Activated CD4-positive, alpha-beta T cell treated with anti-CD3 and anti-CD28 coated beads for 24 hours (primary cell): Measurements from ENCODE around the gene PODNL1.
A peak's percentile ranks its signal among the peaks of the same experiment; 100 is the strongest.

ENCODE experiments used
- DNase-seq, 2 donors: peaks; one replicate each; pipeline ENCODE4 v3.0.0-alpha.2; 2020; ENCODE audit warnings: low read depth in 2 of 2

Gene PODNL1

DNA sequence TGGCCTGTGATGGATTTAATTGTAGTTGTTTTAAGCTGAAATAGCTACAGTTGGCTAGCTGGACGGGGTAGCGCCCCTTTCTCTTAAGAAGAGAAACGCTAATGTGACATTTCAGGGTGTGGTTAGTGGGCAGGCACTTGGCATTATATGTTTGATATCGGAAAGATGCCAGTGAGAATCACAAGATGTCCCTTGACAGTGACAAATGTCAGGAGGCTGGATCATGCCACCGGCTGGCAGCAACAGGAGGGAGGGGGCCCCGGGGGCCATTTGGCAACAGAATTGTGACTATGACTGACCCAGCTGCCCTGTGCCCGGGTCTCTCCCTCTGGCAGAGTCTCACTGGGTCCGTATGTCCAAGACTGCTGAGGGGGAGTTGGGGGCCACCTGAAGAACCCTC is 18.8 kb upstream of the PODNL1 start:
- no peak for DNase-seq

GRCh38 chr19:13956365-13956744 is 18.1 kb upstream of the PODNL1 start:
- no peak for DNase-seq

DNA sequence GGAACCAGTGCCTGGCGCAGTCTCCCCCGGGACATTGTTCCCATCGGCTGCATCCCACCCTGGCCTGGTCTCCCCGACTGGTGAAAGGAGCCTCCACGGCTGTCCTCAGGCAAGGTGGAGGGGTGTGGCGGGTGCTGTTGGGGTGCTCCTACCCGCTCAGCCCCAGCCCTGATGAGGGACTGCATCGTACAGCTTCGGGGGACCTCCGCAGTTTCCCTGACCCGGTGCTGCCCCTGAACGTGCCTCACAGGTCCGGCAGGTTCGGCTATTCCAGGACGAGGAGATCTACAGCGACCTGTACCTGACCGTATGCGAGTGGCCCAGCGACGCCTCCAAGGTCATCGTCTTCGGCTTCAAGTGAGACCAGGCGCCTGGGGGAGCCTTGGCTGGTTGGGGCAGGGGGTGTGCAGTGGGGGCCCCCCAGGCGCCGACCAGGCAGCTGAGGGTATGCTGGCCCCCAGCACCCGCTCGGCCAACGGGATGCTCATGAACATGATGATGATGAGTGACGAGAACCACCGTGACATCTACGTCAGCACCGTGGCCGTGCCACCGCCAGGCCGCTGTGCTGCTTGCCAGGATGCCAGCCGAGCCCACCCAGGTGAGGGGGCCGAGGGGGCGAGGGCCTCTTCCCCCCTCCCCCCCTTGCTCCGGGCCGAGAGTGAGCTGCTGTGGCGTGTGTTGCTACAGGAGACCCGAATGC is 17.6 kb upstream of the PODNL1 start:
- DNase-seq = no peak

DNA sequence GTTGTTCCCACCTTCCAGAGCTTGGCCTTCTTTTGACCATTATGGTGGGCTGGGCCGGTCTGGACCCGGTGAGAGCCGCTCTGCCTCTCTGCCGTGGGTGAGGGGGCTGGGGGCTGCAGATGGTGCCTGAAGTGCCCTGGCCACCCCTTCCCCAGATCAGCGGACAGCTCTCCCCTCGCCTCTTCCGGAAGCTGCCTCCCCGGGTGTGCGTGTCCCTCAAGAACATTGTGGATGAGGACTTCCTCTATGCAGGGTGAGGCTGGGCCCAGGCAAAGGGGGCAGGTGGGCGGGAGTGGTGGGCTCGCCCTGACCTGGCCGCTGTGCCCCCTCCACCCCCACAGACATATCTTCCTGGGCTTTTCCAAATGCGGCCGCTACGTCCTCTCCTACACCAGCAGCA is 16.0 kb upstream of the PODNL1 start:
- DNase-seq = no peak

DNA sequence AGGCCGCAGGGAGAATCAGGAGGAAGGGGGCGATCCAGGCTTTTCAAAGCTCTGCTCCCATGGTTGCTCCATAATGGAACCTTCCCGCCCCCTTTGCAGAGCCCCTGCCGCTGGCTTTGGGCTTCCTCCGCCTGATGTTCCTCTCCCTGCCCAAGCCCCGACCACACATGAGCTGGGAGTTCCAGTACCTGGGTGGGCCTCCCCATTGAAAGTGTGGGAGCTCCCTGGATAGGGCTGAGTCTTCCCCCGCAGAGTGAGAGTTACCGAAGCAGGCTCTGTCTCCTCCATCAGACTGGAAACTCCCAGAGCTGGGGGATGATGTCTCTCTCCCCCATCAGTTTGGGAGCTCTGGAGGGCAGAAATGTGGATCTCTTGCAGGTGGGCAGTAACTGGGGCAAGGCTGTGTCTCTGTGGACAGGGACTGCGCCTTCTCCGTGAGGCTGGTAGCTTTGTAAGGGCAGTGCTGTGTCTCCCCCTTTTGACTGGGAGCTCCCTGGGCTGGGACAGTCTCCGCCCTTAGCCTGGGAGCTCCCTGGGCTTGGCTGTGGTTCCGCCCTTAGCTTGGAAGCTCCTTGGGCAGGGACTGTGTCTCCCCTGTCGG is 14.8 kb upstream of the PODNL1 start:
- DNase-seq = no peak

- DNase-seq = peak; percentile 96 to 98
Measured at GRCh38 chr19:13952154-13952930, 14.1 kb upstream of the PODNL1 start, which contains the start of gene DCAF15. DCAF15 (plus strand) TSS chr19:13952509; CDS start chr19:13952513, 4 bp downstream.

- no peak for DNase-seq
Measured at GRCh38 chr19:13951799-13952153, 13.6 kb upstream of the PODNL1 start.

DNA sequence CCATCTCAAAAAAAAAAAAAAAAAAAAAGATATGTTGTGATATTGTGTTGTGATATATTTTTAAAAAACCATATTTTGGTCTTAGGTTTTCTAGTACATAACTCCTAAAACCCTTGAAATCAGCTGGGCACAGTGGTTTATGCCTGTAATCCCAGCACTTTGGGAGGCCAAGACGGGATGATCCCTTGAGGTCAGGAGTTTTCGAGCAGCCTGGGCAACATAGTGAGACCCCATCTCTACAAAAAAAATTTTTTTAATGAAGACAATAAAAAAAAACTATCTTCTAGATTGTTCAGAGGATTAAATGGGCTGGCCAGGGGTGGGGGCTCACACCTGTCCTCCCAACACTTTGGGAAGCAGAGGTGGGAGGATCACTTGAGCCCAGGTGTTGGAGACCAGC is 12.8 kb upstream of the PODNL1 start:
- DNase-seq = no peak

DNA sequence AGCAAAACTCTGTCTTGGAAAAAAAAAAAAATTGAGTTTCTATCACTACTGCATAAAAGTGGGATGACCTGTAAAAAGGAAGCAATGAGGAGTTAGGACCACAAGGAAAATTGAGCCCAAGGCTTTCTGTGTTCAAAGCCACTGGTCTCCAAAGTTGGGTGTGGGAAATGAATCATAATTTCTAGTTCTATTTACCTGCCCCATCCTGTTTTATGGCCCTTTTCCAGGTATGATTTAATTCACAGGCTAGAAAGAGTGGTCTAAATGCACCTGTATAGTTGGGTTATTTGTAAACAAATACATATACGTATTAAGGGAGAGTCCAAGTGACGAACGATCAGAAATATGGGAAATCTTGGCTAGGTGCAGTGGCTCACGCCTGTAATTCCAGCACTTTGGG is 8.2 kb upstream of the PODNL1 start:
- no peak for DNase-seq

DNA sequence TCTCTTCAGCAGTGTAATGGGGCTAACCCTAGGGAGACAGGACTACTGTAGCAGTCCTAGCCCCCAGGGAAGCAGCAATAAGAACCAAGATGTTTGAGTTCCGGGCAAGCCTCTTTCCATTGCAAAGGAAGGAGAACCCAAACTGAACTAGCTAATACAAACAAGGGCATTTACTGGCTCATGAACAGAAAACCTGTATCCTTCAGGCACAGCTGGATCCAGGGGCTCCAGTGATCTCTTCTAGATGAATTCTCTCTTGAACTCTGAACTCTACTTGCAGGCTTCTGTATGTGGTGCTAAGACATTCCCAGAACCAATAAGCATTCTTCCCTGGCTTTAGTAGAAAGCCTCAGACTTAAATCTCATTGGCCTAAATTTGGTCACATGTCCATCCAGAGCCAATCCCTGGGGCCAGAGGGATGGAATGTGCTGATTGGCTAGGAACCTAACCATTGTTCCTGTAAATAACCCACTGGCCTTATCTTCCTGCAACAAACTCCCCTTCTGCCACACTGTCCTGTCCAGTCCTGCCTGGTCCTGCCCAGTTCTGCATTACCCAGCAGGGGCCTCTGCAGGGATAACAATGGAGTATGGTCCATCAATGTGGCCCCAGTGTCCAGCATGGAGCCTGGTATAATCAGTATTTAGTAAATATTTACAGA is 3.9 kb upstream of the PODNL1 start:
- no peak for DNase-seq

DNA sequence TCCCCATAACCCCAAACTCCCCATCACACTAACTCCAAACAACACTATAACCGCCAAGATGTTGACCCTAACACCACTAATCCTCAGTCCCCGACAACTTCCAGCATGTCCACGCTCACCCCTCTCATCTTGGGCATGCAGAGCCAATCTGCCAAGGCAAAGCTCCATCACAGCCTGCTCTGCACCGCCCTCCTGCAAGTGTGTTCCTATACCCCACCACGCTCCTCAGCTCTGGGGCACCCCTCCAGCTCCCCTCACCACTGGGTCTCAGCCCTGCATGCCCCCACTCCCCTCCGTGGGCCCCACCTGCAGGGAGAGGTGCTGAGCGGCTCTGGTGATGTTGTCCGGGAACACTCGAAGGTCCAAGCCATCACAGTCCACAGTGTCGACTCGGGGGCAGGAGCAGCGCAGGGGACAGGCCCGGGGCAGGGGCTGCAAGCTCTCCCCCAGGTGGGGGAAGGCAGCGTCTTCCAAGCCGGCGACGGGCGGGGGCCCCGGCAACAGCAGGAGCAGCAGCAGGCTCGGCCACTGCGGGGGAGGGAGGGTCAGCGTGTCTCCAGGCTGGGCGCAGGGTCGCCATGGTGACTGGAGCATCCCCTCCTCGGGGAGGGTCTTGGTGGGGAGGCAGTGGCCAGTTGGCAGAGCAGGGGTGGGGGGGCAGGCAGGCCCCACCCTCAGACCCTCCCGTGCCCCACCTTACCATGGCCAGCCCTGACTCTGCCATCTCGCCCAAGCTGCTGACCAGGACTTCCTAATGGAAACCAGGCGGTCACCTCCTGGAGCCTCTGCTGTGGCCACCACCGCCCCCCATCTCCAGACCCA is 527 bp downstream of the PODNL1 start:
- no peak for DNase-seq

DNA sequence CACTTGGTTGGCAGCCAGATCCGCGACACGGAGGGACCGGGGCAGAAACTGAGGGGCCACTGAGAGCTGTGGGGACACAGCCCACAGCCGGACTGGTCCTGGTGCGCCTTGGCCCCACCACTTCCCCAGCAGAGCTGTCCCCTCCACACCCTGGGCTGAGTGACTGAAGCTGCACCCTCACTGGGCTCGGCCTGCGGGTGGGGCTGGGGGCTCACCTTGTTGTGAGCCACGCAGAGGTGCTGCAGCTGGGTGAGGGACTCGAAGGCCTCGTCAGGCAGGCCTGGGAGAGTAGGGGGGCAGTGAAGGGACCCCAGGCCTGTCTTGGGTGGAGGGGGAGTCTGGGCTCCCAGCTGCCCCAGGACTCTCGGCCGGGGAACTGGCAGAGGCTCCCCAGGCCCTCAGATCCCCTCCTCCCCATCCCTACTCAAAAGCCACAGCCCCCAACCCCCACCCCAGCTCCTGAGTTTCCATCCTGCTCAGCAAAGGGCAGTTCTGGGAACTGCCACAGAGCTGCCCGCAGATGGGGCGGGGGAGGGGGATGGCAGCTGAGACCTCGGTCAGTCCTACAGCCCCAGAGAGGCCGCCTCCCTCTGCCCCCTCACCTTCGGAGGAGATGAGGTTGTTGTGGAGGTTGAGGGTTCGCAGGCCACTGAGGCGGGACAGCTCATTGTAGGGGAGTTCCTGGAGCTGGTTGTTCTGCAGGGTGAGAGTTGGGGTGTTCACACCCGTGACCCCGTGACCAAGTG is 2.3 kb downstream of the PODNL1 start:
- DNase-seq = no peak

DNA sequence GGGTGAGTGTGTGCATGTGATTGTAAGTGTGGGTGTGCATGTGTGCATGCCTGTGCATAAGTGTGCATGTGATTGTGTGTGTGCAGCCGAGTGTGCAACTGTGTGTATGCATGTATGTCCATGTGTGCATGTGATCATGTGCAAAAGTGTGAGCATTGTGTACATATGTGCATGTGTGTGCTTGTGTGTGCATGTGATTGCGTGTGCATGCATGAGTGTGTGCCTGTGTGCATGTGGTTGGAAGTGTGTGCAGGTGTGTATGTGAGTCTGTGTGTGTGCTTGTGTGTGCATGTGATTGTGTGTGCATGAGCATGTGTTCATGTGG is 3.5 kb downstream of the PODNL1 start:
- no peak for DNase-seq

- no peak for DNase-seq
Measured at GRCh38 chr19:13932911-13933393, 5.3 kb downstream of the PODNL1 start.

- DNase-seq = no peak
Measured at GRCh38 chr19:13932149-13932637, 6.0 kb downstream of the PODNL1 start.

DNA sequence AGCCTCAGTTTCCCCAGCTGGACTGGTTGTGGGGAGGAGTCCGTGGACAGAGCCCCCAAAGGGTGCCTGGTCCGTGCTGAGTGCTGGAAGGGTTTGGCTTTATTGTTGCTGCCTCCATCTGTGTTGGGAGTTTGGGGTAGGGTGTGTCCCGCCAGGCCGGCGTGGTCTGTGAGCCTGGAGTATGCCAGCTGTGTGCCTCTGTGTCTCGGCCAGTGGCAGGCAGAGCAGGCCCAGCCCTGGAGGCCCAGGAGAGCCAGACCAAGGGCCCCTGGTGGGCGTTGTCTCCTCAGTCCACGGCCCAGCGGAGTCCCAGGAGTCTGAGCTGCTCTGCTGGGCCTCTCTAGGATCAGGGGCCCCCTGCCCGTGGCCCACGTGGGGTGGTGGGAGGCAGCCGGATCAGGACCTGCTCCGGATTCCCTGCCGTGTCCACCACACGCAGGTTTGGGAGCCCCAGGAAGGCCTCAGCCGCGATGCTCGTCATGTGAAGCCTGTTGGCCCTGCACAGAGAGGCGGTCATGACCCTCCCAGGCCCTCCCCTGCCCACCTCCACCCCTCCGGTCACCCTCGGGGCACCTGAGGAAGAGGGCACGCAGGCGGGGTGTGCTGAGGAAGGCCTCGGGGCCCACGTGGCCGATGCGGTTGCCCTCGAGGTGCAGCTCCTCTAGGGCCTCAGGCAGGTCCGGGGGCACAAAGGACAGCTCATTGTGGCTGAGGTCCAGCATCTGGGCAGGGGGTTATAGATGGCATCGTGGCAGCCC is 6.6 kb downstream of the PODNL1 start:
- no peak for DNase-seq

GRCh38 chr19:13930402-13930801 is 7.8 kb downstream of the PODNL1 start:
- no peak for DNase-seq

DNA sequence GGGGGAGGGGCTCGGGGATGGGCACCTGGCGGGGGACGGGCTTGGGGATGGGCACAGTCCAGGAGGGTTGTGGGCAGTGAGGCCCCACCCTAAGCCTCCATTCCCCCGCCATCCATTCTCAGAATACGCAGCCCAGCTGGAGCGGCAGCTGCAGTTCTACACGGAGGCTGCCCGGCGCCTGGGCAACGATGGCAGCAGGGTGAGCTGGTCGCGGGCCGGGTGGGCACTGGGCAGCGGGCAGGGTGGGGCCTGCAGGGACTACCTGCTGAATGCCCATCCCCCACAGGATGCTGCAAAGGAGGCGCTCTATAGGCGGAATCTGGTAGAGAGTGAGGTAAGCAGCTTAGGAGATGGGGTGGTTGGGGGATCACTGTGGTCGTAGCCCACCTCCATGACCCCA is 8.3 kb downstream of the PODNL1 start:
- no peak for DNase-seq

GRCh38 chr19:13929340-13929739 is 8.9 kb downstream of the PODNL1 start:
- no peak for DNase-seq

DNA sequence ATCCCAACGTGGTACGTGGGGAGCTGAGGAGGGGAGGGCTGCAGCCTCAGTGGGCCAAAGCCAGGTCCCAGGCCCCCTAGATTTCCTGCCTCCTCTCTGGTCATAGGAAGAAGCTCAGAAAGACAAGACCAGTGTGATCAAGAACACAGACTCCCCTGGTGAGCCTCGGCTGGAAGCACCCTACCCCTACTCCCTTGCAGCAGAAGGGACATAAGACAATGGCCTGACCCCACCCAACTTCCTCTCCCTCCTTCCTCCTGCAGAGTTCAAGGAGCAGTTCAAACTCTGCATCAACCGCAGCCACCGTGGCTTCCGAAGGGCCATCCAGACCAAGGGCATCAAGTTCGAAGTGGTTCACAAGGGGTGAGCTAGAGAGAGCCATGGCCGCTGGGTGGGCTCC is 11.5 kb downstream of the PODNL1 start:
- DNase-seq = no peak
